22Rv1 (cell line): ENCODE data around the gene NAA50.

Source experiments
- H3K27ac ChIP-seq: fragments of 450-650 bp; 2 replicates; pipeline ENCODE4 v1.5.1; 2017
- ZFX ChIP-seq: fragments of 450-650 bp; IDR thresholded peaks from 2 replicates; pipeline ENCODE4 v1.6.1; 2017; ENCODE audit warnings: antibody characterized with exemption, borderline replicate concordance
- TF ChIP-seq, protein P1 (sequence below): fragments of 450-650 bp; IDR thresholded peaks from 2 replicates; pipeline ENCODE4 v1.5.1; 2017; ENCODE audit warnings: mild to moderate bottlenecking

The NAA50 gene

DNA sequence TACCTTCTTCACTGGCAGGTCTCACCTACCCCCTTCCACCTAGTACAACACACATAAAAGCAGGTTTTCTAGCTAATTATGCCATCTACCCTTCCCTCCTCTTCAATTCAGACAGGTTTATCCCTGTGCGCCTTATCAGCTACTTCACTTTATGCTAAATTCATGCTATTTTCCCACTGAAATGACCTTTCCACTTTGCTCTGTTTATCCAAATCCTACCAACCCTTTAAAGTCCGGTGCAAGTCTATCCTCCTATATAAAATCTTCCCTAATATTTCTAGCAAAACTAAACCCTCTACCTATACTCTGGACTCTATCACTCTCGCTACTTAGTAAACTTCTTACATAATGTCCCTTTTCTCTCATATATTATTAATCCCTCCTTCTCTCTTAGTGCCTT lies 55.6 kb downstream of the NAA50 start:
- TF ChIP-seq, protein P1, sequence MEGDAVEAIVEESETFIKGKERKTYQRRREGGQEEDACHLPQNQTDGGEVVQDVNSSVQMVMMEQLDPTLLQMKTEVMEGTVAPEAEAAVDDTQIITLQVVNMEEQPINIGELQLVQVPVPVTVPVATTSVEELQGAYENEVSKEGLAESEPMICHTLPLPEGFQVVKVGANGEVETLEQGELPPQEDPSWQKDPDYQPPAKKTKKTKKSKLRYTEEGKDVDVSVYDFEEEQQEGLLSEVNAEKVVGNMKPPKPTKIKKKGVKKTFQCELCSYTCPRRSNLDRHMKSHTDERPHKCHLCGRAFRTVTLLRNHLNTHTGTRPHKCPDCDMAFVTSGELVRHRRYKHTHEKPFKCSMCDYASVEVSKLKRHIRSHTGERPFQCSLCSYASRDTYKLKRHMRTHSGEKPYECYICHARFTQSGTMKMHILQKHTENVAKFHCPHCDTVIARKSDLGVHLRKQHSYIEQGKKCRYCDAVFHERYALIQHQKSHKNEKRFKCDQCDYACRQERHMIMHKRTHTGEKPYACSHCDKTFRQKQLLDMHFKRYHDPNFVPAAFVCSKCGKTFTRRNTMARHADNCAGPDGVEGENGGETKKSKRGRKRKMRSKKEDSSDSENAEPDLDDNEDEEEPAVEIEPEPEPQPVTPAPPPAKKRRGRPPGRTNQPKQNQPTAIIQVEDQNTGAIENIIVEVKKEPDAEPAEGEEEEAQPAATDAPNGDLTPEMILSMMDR, result no peak
- no peak for TF ChIP-seq ZFX
- H3K27ac ChIP-seq, result no peak overlapping the region

DNA sequence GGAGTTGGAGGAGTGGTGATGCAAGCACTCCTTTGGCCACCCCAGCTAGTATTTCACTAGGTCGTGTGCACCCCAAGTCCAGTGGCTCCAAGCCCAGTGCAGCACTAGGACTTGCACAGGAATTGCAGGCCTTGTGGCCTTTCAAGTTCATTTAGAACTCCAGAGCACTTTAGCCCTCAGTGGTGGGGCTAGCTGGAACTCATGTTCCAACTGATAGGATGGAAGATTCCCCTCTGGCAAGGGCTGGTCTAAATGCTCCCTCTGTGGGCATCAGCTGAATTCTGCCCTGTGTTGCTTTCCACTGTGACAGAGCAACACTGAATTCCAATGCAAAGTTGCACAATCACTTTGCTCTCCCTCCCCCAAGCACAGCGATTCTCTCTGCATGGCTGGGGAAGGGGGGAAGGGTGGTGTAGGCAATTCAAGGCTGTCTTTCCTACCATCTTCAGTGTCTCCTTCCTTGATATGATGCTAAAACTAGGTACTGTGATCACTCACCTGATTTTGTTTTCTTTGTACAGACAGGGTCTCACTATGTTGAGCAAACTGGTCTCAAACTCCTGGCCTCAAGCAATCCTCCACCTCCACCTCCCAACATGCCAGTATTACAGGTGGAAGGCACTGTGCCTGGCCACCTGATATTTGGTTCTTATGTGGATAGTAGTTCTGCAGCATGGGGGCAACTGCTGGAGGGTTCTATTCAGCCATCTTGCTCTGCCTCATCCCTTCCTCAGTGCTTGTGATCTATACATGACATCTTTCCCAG lies 59.9 kb downstream of the NAA50 start:
- H3K27ac ChIP-seq, result no peak overlapping the region

DNA sequence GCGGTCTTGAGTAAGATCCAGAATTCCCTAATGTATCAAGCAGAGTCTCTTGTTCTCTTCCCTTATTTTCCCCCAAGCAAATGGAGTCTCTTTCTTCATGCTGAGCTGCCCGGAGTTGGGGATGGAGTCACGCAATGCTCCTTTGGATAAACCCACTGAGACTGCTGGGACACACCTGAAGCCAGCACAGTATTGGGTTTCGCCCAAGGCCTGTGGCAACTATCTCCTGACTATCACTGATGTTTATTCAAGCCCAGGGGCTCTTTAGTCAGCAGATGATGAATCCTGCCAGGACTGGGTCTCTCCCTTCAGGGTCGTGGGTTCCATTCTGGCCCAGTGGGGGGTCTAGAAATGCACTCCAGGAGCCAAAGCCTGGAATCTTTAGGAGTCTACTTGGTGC lies 60.9 kb downstream of the NAA50 start:
- H3K27ac ChIP-seq, result no peak overlapping the region
- TF ChIP-seq, protein P1, result no peak
- TF ChIP-seq ZFX, result no peak

More for the DNA sequence above, 59.9 kb downstream of the NAA50 start:
- TF ChIP-seq, protein P1, result no peak
- TF ChIP-seq ZFX, result no peak

DNA sequence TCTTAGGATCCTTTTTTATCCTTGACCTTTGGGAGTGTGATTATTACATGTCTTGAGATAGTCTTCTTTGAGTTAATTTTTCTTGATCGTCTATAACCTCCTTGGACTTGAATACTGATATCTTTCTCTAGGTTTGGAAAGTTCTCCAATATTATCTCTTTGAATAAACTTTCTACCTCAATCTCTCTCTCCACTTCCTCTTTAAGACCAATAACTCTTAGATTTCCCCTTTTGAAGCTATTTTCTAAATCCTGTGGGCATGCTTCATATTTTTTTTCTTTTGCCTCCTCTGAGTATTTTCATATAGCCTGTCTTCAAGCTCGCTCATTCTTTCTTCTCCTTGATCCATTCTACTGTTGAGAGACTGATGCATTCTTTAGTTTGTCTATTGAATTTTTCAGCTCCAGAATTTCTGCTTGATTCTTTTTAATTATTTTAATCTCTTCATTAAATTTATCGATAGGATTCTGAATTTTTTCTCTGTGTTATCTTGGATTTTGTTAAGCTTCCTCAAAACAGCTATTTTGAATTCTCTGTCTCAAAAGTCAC lies 61.7 kb downstream of the NAA50 start:
- no peak overlapping the region for H3K27ac ChIP-seq
- no peak for TF ChIP-seq ZFX
- TF ChIP-seq, protein P1, result no peak

DNA sequence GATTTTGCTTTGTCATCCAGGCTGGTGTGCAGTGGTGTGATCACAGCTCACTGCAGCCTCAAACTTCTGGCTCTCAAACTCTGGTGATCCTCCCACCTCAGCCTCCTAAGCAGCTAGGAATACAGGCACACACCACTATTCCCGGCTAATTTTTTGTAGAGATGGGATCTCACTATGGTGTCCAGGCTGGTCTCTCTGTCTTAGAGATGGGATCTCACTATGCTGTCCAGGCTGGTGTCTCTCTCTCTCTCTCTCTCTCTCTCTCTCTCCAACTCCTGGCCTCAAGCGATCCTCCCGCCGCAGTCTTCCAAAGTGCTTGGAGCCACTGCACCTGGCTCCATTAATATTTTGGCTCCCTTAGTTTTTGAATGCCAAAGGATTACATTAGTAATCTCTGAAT lies 67.3 kb downstream of the NAA50 start:
- no peak overlapping the region for H3K27ac ChIP-seq
- TF ChIP-seq, protein P1, result no peak
- no peak for TF ChIP-seq ZFX

DNA sequence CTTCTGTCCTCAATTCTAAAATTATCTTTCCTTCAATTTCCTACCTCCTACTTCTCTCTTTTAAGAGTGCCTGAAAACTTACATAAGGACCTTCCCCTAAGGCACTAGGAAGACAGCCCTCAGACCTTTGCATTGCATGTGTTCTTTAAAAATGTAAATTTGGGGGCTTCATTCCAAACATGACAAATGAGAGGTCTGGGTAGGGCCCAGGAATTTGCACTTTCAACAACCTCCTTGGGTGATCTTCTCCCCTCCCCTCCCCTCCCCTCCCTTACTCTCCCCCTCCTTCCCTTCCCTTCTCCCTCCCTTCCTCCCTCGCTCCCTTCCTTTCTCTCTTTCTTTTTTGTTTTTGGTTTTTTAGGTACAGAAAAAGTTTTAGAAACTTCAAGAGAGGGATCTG lies 68.3 kb downstream of the NAA50 start:
- no peak overlapping the region for H3K27ac ChIP-seq
- no peak for TF ChIP-seq ZFX
- TF ChIP-seq, protein P1, result no peak

DNA sequence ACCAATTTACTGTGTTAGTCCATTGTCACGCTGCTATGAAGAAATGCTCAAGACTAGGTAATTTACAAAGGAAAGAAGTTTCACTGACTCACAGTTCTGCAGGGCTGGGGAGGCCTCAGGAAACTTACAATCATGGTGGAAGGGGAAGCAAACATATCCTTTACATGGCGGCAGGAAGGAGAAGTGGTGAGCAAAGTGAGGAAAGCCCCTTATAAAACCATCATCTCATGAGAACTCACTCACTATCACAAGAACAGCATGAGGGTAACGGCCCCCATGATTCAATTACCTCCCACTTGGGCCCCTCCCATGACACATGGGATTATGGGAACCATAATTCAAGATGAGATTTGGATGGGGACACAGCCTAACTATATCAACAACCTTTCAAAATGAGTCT lies 69.8 kb downstream of the NAA50 start:
- TF ChIP-seq ZFX, result no peak
- TF ChIP-seq, protein P1, result no peak
- H3K27ac ChIP-seq, result no peak overlapping the region
